Measurements from ENCODE around the gene MCHR1.

The MCHR1 gene

DNA sequence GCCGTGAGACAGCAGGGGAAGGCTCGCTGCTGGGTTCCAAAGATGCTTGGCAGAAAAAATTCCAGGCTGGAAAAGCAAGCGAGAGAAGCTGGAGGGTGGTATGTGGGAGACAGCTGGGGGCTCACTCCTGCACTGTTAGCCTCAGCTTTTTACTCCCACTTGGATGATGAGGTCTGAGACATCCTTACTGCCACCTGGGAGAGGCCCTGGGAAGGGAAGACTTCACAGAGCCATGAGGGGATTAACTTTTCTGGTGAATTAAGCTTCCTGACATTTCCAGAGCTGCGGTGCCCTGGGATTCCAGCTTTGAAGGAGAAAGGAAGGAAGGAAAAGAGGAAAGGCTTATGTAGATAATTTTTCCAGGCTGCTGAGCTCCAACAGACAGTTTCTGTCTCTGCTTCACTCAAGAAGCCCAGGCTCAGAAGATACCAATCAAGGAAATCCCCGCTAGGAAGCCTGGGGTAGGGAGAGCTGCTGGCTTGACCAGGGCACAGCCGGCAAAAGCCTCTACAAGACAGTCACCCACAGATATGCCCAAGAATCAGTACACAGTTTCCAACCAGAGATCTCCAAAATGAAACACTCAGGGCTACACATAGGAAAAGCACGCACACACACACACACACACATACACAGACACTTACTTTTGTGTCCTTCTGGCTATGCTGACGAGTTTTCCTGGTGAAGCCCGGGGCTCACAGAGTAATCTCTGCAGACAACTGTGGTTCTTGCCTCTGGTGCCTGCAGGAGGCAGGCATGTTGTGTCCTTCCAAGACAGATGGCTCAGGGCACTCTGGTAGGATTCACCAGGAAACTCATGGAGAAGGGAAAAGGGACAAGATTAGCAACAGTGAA is 907 bp downstream of the MCHR1 start:
- DNase-seq (ENCODE audit: low read depth) = peak; percentile 15
- TF ChIP-seq, protein P1, sequence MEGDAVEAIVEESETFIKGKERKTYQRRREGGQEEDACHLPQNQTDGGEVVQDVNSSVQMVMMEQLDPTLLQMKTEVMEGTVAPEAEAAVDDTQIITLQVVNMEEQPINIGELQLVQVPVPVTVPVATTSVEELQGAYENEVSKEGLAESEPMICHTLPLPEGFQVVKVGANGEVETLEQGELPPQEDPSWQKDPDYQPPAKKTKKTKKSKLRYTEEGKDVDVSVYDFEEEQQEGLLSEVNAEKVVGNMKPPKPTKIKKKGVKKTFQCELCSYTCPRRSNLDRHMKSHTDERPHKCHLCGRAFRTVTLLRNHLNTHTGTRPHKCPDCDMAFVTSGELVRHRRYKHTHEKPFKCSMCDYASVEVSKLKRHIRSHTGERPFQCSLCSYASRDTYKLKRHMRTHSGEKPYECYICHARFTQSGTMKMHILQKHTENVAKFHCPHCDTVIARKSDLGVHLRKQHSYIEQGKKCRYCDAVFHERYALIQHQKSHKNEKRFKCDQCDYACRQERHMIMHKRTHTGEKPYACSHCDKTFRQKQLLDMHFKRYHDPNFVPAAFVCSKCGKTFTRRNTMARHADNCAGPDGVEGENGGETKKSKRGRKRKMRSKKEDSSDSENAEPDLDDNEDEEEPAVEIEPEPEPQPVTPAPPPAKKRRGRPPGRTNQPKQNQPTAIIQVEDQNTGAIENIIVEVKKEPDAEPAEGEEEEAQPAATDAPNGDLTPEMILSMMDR (IDR thresholded peaks at IDR 0.05; ENCODE audit: insufficient read depth, low read depth, low read length, missing control alignments) = peak; percentile 18
- no peak overlapping the region for H3K4me3 ChIP-seq (ENCODE audit: low read length)

DNA sequence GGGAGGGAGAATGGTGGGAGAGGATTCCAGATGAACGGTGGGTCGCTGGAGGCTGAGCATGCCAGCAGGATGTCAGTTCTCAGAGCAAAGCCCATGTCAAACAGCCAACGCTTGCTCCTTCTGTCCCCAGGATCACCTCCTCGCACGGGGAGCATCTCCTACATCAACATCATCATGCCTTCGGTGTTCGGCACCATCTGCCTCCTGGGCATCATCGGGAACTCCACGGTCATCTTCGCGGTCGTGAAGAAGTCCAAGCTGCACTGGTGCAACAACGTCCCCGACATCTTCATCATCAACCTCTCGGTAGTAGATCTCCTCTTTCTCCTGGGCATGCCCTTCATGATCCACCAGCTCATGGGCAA is 1.5 kb downstream of the MCHR1 start:
- TF ChIP-seq, protein P1 (IDR thresholded peaks at IDR 0.05; ENCODE audit: insufficient read depth, low read depth, low read length, missing control alignments) = no peak
- DNase-seq (ENCODE audit: low read depth) = no peak
- H3K4me3 ChIP-seq (ENCODE audit: low read length) = no peak overlapping the region

DNA sequence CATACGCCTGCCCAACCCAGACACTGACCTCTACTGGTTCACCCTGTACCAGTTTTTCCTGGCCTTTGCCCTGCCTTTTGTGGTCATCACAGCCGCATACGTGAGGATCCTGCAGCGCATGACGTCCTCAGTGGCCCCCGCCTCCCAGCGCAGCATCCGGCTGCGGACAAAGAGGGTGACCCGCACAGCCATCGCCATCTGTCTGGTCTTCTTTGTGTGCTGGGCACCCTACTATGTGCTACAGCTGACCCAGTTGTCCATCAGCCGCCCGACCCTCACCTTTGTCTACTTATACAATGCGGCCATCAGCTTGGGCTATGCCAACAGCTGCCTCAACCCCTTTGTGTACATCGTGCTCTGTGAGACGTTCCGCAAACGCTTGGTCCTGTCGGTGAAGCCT is 2.2 kb downstream of the MCHR1 start:
- no peak overlapping the region for H3K4me3 ChIP-seq (ENCODE audit: low read length)
- TF ChIP-seq, protein P1 (IDR thresholded peaks at IDR 0.05; ENCODE audit: insufficient read depth, low read depth, low read length, missing control alignments) = no peak
- DNase-seq (ENCODE audit: low read depth) = no peak

DNA sequence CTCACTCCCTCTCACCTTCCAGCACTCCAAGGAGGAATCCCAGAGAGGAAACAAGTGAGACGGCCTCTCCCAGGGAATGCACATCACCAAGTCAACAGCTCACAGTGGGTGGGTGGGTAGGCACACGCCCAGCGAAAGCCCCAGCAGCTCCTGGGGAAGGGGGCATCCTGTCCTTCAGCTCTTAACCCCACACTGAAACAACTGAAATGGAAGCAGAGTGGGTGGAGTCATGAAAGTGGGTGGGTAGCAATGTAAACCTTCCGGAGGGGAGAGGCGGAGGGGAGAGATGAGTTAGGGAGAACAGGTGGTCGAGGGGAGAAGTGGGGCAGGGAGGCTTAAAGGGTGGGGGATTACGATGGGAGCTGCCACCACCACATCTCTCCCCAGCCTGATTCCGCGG is 5.4 kb downstream of the MCHR1 start:
- TF ChIP-seq, protein P1 (IDR thresholded peaks at IDR 0.05; ENCODE audit: insufficient read depth, low read depth, low read length, missing control alignments) = no peak
- no peak overlapping the region for H3K4me3 ChIP-seq (ENCODE audit: low read length)
- DNase-seq (ENCODE audit: low read depth) = no peak

DNA sequence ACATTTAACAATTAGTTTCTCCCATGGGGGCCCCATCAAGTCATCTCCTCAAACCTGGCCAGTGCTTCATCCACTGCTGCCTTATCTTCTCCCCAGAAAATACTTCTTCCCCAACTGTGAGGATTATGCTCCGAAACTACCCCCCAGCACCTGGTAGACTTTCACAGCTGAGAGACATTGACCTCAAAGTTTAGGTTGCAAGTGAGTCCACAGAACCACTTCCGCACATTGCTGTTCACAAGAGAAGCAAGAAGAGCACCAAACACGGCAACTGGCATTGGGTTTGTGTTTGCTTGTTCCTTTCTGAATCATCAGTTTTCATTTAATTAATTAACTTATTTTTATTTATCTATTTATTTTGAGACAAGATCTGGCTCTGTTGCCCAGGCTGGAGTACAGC is 6.1 kb downstream of the MCHR1 start:
- H3K4me3 ChIP-seq (ENCODE audit: low read length) = no peak overlapping the region
- DNase-seq (ENCODE audit: low read depth) = no peak

DNA sequence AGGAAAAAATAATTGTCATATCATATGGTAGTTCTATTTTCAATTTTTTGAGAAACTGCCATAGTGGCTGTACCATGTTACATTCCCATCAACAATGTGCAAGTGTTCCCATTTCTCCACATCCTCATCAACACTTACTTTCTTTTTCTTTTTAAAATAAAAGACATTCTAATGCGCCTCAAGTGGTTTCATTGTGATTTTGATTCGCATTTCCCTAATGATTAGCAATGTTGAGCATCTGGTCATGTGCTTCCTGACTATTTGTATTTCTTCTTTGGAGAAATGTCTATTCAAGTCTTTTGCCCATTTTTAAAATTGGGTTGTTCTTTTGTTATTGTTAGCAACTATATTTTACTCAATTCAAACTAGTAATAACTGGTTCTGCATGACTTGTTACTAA is 8.4 kb downstream of the MCHR1 start:
- TF ChIP-seq, protein P1 (IDR thresholded peaks at IDR 0.05; ENCODE audit: insufficient read depth, low read depth, low read length, missing control alignments) = no peak
- H3K4me3 ChIP-seq (ENCODE audit: low read length) = no peak overlapping the region
- no peak for DNase-seq (ENCODE audit: low read depth)

More for the DNA sequence above, 6.1 kb downstream of the MCHR1 start:
- TF ChIP-seq, protein P1 (IDR thresholded peaks at IDR 0.05; ENCODE audit: insufficient read depth, low read depth, low read length, missing control alignments) = no peak

DNA sequence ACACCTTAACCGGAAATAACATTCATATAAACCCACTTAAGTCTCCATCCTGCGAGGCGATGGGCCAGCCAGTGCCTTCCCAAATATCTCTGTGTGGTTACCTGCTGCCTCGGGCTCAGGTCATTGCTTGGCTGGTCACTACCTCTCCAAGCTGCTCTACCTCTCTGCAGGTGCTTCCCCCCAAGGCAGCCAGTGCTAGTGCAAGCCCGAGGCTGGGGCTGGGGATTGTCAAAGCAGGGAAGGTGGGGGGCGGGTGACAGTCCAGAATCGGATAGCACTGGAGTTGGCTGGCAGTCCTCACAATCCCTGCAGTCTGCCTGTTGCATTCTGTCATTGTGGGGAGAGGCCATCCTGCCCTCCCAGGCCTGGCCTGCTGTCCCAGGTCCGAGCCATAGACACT is 11.1 kb downstream of the MCHR1 start:
- no peak overlapping the region for H3K4me3 ChIP-seq (ENCODE audit: low read length)
- DNase-seq (ENCODE audit: low read depth) = no peak
- TF ChIP-seq, protein P1 (IDR thresholded peaks at IDR 0.05; ENCODE audit: insufficient read depth, low read depth, low read length, missing control alignments) = no peak
